Fibroblast of skin of right quadriceps (primary cell): Measurements from ENCODE around the gene ZNF692.
"Not testable (repeated sequence)": the region's sequence is repeated elsewhere in the genome, so short reads cannot be mapped to it uniquely, and the experiment has no call there.

Source experiments
- DNase-seq: peaks from one replicate; pipeline ENCODE4 v3.0.0-alpha.2; 2013

ZNF692 gene

GRCh38 chr1:248847956-248848561 lies 10.8 kb downstream of the ZNF692 start:
- DNase-seq, result no peak

- DNase-seq, result no peak
Observed at GRCh38 chr1:248847181-248847955, 11.5 kb downstream of the ZNF692 start.

GRCh38 chr1:248844526-248844925 lies 14.4 kb downstream of the ZNF692 start:
- no peak for DNase-seq

GRCh38 chr1:248843687-248844086 lies 15.2 kb downstream of the ZNF692 start:
- no peak for DNase-seq

- DNase-seq, result no peak
Observed at GRCh38 chr1:248842781-248843331, 16.0 kb downstream of the ZNF692 start.

- DNase-seq, result peak; percentile 65
Observed at GRCh38 chr1:248841702-248842395, 17.0 kb downstream of the ZNF692 start.

GRCh38 chr1:248840946-248841345 lies 17.9 kb downstream of the ZNF692 start:
- DNase-seq, result peak; percentile 34

- DNase-seq, result no peak
Observed at GRCh38 chr1:248839168-248839555, 19.7 kb downstream of the ZNF692 start.

GRCh38 chr1:248838357-248839167 lies 20.3 kb downstream of the ZNF692 start:
- peak; percentile 71 for DNase-seq

GRCh38 chr1:248837781-248838356 lies 21.0 kb downstream of the ZNF692 start, which contains the start of gene ZNF672:
Gene ZNF672, plus strand, starts transcription at chr1:248838224. Its CDS starts 9,051 bp downstream, at chr1:248847275.
- DNase-seq, result peak; percentile 96

GRCh38 chr1:248837045-248837780 lies 21.7 kb downstream of the ZNF692 start:
- DNase-seq, result no peak

GRCh38 chr1:248834343-248834940 lies 24.4 kb downstream of the ZNF692 start:
- no peak for DNase-seq

GRCh38 chr1:248831842-248832241 lies 27.0 kb downstream of the ZNF692 start:
- no peak for DNase-seq

- DNase-seq, result not testable (repeated sequence)
Observed at GRCh38 chr1:248830718-248831017, 28.2 kb downstream of the ZNF692 start.

- DNase-seq, result peak; percentile 38
Observed at GRCh38 chr1:248828845-248829244, 30.0 kb downstream of the ZNF692 start.

- peak; percentile 95 for DNase-seq
Observed at GRCh38 chr1:248825909-248826760, 32.8 kb downstream of the ZNF692 start, which contains the start of gene SH3BP5L. Gene SH3BP5L, minus strand, starts transcription at chr1:248825915. Its CDS starts 980 bp downstream, at chr1:248824935.

- no peak for DNase-seq
Observed at GRCh38 chr1:248825573-248825908, 33.3 kb downstream of the ZNF692 start.

- DNase-seq, result no peak
Observed at GRCh38 chr1:248825136-248825535, 33.7 kb downstream of the ZNF692 start.

GRCh38 chr1:248824701-248825100 lies 34.2 kb downstream of the ZNF692 start:
- DNase-seq, result no peak

- no peak for DNase-seq
Observed at GRCh38 chr1:248824301-248824700, 34.6 kb downstream of the ZNF692 start.
